OCI-LY7 (cell line): ENCODE data around the gene FMNL2.

ENCODE experiments used
- EZH2phosphoT487 ChIP-seq: fragments of 200-600 bp; sonication (generic); IDR thresholded peaks from 2 replicates; pipeline ENCODE4 v1.6.1; 2018; ENCODE audit warnings: low read depth, borderline replicate concordance, mild to moderate bottlenecking, mixed run types, antibody characterized with exemption, low read length, moderate library complexity, mixed read lengths
- TF ChIP-seq, protein P1 (sequence below): fragments of 200-600 bp; sonication (generic); conservative IDR thresholded peaks from 2 replicates; pipeline ENCODE4 v1.5.1; 2014; ENCODE audit warnings: mild to moderate bottlenecking, antibody characterized with exemption, low read length, moderate library complexity, mixed read lengths

DNA sequence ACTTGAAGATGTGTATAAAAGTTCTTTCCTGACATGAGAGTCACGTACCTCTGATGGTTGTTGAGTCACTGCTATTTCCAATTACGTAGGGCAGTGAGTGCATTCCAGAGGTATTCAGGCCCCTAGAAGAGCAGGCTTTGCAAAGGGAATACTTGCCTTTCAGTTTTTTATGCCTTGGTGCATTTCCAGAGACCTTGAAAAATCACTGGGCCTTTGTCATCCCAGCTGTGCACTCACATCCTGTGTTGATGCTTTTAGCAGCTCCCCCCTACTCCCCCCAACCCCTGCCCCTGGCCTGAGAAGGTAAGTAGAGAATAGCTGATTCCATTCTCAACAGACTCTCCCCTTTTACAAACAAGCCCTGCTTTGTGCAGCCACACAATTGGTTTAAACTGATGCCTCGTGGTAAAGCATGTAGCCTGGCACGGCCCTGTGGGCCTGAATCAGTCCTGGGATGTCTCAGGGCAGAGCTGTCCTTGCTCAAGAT, 208.1 kb downstream of the FMNL2 start:
- TF ChIP-seq, protein P1, sequence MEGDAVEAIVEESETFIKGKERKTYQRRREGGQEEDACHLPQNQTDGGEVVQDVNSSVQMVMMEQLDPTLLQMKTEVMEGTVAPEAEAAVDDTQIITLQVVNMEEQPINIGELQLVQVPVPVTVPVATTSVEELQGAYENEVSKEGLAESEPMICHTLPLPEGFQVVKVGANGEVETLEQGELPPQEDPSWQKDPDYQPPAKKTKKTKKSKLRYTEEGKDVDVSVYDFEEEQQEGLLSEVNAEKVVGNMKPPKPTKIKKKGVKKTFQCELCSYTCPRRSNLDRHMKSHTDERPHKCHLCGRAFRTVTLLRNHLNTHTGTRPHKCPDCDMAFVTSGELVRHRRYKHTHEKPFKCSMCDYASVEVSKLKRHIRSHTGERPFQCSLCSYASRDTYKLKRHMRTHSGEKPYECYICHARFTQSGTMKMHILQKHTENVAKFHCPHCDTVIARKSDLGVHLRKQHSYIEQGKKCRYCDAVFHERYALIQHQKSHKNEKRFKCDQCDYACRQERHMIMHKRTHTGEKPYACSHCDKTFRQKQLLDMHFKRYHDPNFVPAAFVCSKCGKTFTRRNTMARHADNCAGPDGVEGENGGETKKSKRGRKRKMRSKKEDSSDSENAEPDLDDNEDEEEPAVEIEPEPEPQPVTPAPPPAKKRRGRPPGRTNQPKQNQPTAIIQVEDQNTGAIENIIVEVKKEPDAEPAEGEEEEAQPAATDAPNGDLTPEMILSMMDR = no peak
- TF ChIP-seq EZH2phosphoT487 = no peak
